ENCODE data around the gene CTLA4.

CTLA4 gene

DNA sequence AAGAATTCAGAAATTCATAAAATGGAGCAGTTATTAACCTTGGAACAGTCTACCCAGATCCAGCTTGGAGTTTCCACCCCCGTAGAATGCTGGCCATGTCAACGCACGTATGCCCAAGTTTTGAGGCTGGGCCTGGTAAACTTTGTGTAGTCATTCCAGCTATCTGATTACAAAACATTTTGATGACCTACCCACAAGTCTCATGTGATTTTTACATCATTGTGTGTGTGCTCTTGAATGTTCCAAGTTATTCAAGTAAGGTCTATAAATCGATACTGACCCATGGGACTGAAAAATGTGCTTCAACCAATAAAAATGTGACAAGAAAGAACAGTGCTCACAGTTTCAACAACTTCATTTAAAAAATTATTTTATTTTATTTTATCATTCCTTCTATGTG is 36.5 kb downstream of the CTLA4 start:
- in situ Hi-C loops (cut with MboI; ENCODE audit: low sequenced_read_pairs, unreplicated experiment): no loop called here
- no peak for DNase-seq (ENCODE audit: low spot score)
- TF ChIP-seq, protein P1, sequence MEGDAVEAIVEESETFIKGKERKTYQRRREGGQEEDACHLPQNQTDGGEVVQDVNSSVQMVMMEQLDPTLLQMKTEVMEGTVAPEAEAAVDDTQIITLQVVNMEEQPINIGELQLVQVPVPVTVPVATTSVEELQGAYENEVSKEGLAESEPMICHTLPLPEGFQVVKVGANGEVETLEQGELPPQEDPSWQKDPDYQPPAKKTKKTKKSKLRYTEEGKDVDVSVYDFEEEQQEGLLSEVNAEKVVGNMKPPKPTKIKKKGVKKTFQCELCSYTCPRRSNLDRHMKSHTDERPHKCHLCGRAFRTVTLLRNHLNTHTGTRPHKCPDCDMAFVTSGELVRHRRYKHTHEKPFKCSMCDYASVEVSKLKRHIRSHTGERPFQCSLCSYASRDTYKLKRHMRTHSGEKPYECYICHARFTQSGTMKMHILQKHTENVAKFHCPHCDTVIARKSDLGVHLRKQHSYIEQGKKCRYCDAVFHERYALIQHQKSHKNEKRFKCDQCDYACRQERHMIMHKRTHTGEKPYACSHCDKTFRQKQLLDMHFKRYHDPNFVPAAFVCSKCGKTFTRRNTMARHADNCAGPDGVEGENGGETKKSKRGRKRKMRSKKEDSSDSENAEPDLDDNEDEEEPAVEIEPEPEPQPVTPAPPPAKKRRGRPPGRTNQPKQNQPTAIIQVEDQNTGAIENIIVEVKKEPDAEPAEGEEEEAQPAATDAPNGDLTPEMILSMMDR (IDR thresholded peaks at IDR 0.05; ENCODE audit: borderline replicate concordance, control extremely low read depth, extremely low read depth, insufficient read depth, missing control alignments): no peak

DNA sequence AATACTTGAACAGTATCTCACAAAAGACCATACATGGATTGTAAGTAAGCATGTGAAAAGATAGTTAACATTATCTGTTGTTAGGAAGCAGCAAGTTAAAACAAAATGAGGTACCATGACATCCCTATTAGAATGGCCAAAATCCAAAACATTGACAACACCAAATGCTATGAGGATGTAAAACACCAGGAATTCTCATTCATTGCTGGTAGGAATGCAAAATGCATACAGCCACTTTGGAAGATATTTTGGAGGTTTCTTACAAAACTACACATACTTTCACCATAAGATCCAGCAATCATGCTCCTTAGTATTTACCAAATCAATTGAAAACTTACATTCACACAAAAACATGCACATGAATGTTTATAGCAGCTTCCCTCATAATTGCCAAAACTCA is 38.1 kb downstream of the CTLA4 start:
- DNase-seq (ENCODE audit: low spot score): no peak
- TF ChIP-seq, protein P1 (IDR thresholded peaks at IDR 0.05; ENCODE audit: borderline replicate concordance, control extremely low read depth, extremely low read depth, insufficient read depth, missing control alignments): no peak
- in situ Hi-C loops (cut with MboI; ENCODE audit: low sequenced_read_pairs, unreplicated experiment): no loop called here

DNA sequence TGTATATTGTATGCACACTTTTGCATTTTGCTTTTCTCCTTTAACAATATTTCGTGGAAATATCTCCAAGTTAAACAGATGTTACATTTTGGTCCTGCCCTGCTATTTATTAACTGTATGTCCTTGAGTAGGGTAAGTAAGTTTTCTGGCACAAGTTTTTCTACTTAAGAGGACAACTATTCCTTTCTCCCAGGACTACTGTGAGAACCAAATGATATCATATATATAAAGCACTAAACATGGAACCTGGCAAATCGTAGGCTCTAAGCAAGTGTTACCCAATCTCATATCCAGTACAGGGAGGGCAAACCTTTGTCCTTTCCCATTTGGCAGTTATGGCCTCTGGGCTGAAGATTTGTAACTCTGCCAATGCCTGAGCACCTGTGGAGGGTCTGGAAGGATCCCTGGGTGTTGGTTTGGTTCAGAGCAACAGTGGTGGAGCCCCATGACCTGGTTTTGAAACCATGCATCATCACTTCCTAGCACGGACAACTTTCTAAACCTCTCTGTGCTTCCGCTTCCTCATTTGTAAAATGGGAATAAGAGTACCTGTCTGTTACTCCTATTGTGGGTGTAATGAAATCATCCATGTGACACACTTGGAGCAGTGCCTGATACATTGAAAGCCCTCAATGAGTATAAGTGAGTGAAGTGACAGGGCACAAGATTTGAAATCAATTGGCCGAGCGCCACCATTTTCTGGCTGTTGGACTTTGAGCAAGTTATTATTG is 40.7 kb downstream of the CTLA4 start:
- in situ Hi-C loops (cut with MboI; ENCODE audit: low sequenced_read_pairs, unreplicated experiment): no loop called here
- DNase-seq (ENCODE audit: low spot score): no peak
- TF ChIP-seq, protein P1 (IDR thresholded peaks at IDR 0.05; ENCODE audit: borderline replicate concordance, control extremely low read depth, extremely low read depth, insufficient read depth, missing control alignments): no peak

DNA sequence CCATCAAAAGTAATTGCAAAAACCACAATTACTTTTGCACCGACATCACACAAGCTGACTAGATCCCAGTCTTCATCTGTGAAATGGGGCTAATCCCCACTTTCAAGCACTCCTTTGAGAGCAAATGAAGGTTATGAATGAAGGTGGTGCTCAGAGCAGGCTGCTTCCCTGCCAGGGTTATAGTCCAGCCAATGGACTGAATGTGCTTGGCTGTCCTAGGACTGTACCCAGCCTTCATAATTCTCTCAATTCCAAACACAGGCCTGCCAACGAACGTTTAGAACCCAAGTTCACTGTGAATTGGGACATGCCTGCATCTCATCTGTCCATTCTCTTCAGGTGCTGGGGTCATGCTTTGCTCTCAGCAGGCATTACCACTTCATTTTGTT is 41.2 kb downstream of the CTLA4 start:
- in situ Hi-C loops (cut with MboI; ENCODE audit: low sequenced_read_pairs, unreplicated experiment): no loop called here
- TF ChIP-seq, protein P1 (IDR thresholded peaks at IDR 0.05; ENCODE audit: borderline replicate concordance, control extremely low read depth, extremely low read depth, insufficient read depth, missing control alignments): no peak
- DNase-seq (ENCODE audit: low spot score): no peak

DNA sequence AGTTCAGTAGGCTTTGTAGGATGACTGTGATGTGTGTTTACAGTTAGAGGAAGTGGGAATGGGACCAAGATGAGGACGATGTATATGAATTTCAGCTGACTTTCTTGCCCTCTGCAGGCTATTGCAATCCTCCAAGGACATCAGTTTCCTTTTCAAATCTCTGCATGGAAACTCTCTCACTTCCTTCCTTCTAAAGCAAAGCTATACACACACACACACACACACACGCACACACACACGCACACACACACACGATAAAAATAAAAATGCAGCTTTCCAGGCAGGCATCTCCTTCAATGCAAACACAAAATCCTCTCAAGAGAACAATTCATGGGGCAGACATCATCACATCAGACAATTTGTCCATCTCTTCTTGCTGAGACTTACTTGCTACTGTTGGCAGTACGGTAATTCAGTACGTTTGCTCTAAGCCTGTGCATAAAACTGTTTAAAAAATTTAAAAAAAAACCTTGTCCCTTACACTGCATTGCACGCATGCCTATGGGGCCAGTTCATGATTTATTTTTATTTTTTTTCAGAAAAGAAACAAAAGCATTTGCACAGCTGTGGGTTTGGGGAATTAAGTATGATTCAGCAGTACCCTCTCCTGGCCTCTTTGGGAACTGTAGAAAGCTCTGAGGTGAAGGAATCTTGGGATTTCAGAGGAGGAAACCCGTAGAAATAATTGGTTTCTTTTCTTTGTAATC is 41.8 kb downstream of the CTLA4 start:
- DNase-seq (ENCODE audit: low spot score): no peak
- in situ Hi-C loops (cut with MboI; ENCODE audit: low sequenced_read_pairs, unreplicated experiment): no loop called here

DNA sequence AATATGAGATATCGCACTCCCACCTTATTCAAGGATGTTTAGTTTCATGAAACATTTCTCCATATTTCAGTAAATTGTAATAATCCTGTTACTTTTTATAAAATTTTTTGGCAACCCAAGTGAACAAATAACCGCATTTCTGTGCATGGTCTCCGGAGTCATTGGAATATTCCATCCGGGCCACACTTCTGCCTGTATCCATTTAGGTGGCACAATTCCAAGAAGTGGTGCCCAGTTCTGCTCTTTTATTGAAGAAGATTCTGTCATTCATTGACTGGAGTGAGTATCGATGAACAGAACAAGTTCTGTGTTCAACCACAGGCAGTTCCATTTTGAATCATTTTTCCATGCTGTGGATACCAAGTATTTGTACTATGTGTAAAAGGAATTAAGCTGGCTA is 42.4 kb downstream of the CTLA4 start:
- no peak for DNase-seq (ENCODE audit: low spot score)
- TF ChIP-seq, protein P1 (IDR thresholded peaks at IDR 0.05; ENCODE audit: borderline replicate concordance, control extremely low read depth, extremely low read depth, insufficient read depth, missing control alignments): no peak
- in situ Hi-C loops (cut with MboI; ENCODE audit: low sequenced_read_pairs, unreplicated experiment): no loop called here

More for the DNA sequence above, 41.8 kb downstream of the CTLA4 start:
- TF ChIP-seq, protein P1 (IDR thresholded peaks at IDR 0.05; ENCODE audit: borderline replicate concordance, control extremely low read depth, extremely low read depth, insufficient read depth, missing control alignments): peak; percentile 17
